Astrocyte (in vitro differentiated cells and primary cell): ENCODE results near the gene NAALADL2. TPM values are rescaled to one million over a fixed set of nuclear protein-coding genes. Genes with fewer than 3 reads are reported as not detected.

ENCODE experiments used
- DNase-seq: peaks from one replicate; pipeline ENCODE4 v3.0.0-alpha.2; 2010; ENCODE audit warnings: low read depth
- FAIRE-seq: peaks from 2 replicates; lab custom pipeline; 2011; peaks lifted over from hg19 to GRCh38; lab: Jason Lieb, UNC
- H2AFZ ChIP-seq: 2 replicates; pipeline ENCODE4 v1.6.0; 2012; ENCODE audit warnings: low read depth, low read length, inconsistent platforms
- H3K27ac ChIP-seq: 2 replicates; pipeline ENCODE4 v1.5.1; 2011; ENCODE audit warnings: low read depth, low read length, inconsistent platforms
- H3K27me3 ChIP-seq: 2 replicates; pipeline ENCODE4 v1.6.0; 2011; ENCODE audit warnings: low read length, inconsistent platforms; ENCODE audit not compliant: insufficient read depth
- H3K36me3 ChIP-seq: 2 replicates; pipeline ENCODE4 v1.5.1; 2011; ENCODE audit warnings: low read length, inconsistent platforms; ENCODE audit not compliant: insufficient read depth
- H3K4me1 ChIP-seq: 2 replicates; pipeline ENCODE4 v1.5.1; 2011; ENCODE audit warnings: low read length, inconsistent platforms; ENCODE audit not compliant: insufficient read depth
- H3K4me2 ChIP-seq: 2 replicates; pipeline ENCODE4 v1.6.0; 2012; ENCODE audit warnings: low read length, inconsistent platforms
- H3K4me3 ChIP-seq: 2 replicates; pipeline ENCODE4 v1.5.1; 2011; ENCODE audit warnings: low read depth, mild to moderate bottlenecking, low read length, inconsistent platforms; ENCODE audit not compliant: insufficient read depth
- H3K79me2 ChIP-seq: 2 replicates; pipeline ENCODE4 v1.6.0; 2012; ENCODE audit warnings: mild to moderate bottlenecking, low read length, inconsistent platforms; ENCODE audit not compliant: insufficient read depth
- H3K9ac ChIP-seq: 2 replicates; pipeline ENCODE4 v1.6.0; 2012; ENCODE audit warnings: mild to moderate bottlenecking, low read length, inconsistent platforms
- H3K9me3 ChIP-seq: 2 replicates; pipeline ENCODE4 v1.5.1; 2012; ENCODE audit warnings: low read depth, mild to moderate bottlenecking, low read length, inconsistent platforms; ENCODE audit not compliant: insufficient read depth
- H4K20me1 ChIP-seq: 2 replicates; pipeline ENCODE4 v1.6.0; 2012; ENCODE audit warnings: low read length, inconsistent platforms; ENCODE audit not compliant: insufficient read depth
- H3K27ac Mint-ChIP-seq: one replicate; pipeline ENCODE4 v1.8.0; 2021; ENCODE audit warnings: mild to moderate bottlenecking, mixed read lengths; ENCODE audit not compliant: unreplicated experiment
- H3K27me3 Mint-ChIP-seq: one replicate; pipeline ENCODE4 v1.8.0; 2021; ENCODE audit warnings: low read depth, mixed read lengths; ENCODE audit not compliant: unreplicated experiment
- H3K36me3 Mint-ChIP-seq: one replicate; pipeline ENCODE4 v1.8.0; 2021; ENCODE audit warnings: low read depth, mixed read lengths; ENCODE audit not compliant: unreplicated experiment
- H3K4me1 Mint-ChIP-seq: one replicate; pipeline ENCODE4 v1.8.0; 2021; ENCODE audit warnings: low read depth, mixed read lengths; ENCODE audit not compliant: unreplicated experiment
- H3K4me3 Mint-ChIP-seq: one replicate; pipeline ENCODE4 v1.8.0; 2021; ENCODE audit warnings: mild to moderate bottlenecking, moderate library complexity, mixed read lengths; ENCODE audit not compliant: unreplicated experiment
- H3K9me3 Mint-ChIP-seq: one replicate; pipeline ENCODE4 v1.8.0; 2021; ENCODE audit warnings: mild to moderate bottlenecking, mixed read lengths; ENCODE audit not compliant: unreplicated experiment
- EZH2 ChIP-seq: IDR thresholded peaks from 2 replicates; pipeline ENCODE4 v1.6.1; 2012; ENCODE audit warnings: mild to moderate bottlenecking, low read length, inconsistent platforms; ENCODE audit not compliant: insufficient read depth
- total RNA-seq: library from RNA; stranded (reverse); gene quantifications from 2 replicates; pipeline ENCODE4 v1.2.1, GENCODE V29; 2021
- TF ChIP-seq, protein P1 (sequence below): IDR thresholded peaks from 2 replicates; pipeline ENCODE4 v1.5.1; 2011; ENCODE audit warnings: low read depth, mild to moderate bottlenecking, inconsistent platforms, low read length, moderate library complexity; ENCODE audit not compliant: insufficient read depth

Gene NAALADL2
- total RNA-seq, 1 donor from 2014 or later: 2.7 TPM

- Histone ChIP-seq H4K20me1 (no peaks in the 10 kb centered on the region), H3K36me3 (no peaks in the 10 kb centered on the region), H3K27me3 (no peaks in the 10 kb centered on the region), H3K4me1 (peaks cover 19% of the 10 kb centered on the region), H2AFZ (peak overlapping the region; percentile 48), H3K4me3 (no peak overlapping the region), H3K4me2 (no peak overlapping the region), H3K9ac (no peak overlapping the region), H3K79me2 (no peaks in the 10 kb centered on the region), H3K27ac (no peak overlapping the region), H3K9me3 (no peaks in the 10 kb centered on the region)
- no peaks in the 10 kb centered on the region for H3K27me3 Mint-ChIP-seq
- H3K9me3 Mint-ChIP-seq: no peaks in the 10 kb centered on the region
- H3K4me1 Mint-ChIP-seq: no peaks in the 10 kb centered on the region
- no peak for DNase-seq
- H3K27ac Mint-ChIP-seq: no peak overlapping the region
- no peaks in the 10 kb centered on the region for H3K36me3 Mint-ChIP-seq
- no peak overlapping the region for H3K4me3 Mint-ChIP-seq
- no peak for FAIRE-seq
- TF ChIP-seq EZH2: no peak
- TF ChIP-seq, protein P1, sequence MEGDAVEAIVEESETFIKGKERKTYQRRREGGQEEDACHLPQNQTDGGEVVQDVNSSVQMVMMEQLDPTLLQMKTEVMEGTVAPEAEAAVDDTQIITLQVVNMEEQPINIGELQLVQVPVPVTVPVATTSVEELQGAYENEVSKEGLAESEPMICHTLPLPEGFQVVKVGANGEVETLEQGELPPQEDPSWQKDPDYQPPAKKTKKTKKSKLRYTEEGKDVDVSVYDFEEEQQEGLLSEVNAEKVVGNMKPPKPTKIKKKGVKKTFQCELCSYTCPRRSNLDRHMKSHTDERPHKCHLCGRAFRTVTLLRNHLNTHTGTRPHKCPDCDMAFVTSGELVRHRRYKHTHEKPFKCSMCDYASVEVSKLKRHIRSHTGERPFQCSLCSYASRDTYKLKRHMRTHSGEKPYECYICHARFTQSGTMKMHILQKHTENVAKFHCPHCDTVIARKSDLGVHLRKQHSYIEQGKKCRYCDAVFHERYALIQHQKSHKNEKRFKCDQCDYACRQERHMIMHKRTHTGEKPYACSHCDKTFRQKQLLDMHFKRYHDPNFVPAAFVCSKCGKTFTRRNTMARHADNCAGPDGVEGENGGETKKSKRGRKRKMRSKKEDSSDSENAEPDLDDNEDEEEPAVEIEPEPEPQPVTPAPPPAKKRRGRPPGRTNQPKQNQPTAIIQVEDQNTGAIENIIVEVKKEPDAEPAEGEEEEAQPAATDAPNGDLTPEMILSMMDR: no peak
These were observed 410.3 kb downstream of the NAALADL2 start for GRCh38 chr3:175269394-175269793.

DNA sequence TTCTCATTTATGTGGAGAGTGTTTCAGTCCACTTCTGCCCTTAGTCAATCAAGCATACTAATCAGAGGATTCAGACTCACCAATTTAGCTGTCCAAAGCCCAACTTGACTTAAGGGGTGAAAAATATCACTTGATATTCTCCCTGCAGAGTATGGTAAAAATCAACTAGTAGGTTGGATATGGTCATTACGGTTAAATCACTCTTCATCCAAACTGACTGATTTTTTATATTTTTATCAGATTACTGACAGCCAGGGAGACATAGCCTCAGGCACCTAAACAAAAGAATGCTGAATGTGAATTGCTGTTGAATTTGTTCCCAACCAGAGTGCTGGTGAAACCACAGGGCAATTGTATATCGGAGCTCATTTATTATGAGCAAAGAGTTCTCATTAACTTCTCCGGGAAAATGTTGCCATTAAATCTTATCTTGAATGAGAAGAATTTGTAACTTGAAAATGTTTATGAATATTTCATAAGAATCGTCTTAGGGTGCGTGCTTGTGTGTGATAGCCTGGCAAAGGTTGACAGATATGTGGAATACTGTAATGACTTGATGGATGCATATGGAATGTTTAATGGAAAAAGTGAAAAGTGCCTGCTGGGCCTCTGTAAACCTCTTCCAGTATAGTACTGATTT is 411.2 kb downstream of the NAALADL2 start:
- peak overlapping the region; percentile 48 for H3K27ac ChIP-seq

More for the DNA sequence above, 411.2 kb downstream of the NAALADL2 start:
- no peaks in the 10 kb centered on the region for H3K27me3 ChIP-seq
- H3K4me1 Mint-ChIP-seq: no peaks in the 10 kb centered on the region
- H3K36me3 Mint-ChIP-seq: no peaks in the 10 kb centered on the region
- peak overlapping the region; percentile 15 for H2AFZ ChIP-seq
- H3K4me3 ChIP-seq: no peak overlapping the region
- TF ChIP-seq EZH2: no peak
- TF ChIP-seq, protein P1: no peak
- peak overlapping the region; percentile 34 for H3K4me2 ChIP-seq
- no peaks in the 10 kb centered on the region for H4K20me1 ChIP-seq
- no peak overlapping the region for H3K27ac Mint-ChIP-seq
- no peaks in the 10 kb centered on the region for H3K9me3 Mint-ChIP-seq
- no peak overlapping the region for H3K9ac ChIP-seq
- peaks cover 19% of the 10 kb centered on the region for H3K4me1 ChIP-seq
- DNase-seq (peak; percentile 89), FAIRE-seq (no peak)
- H3K9me3 ChIP-seq: no peaks in the 10 kb centered on the region
- no peaks in the 10 kb centered on the region for H3K27me3 Mint-ChIP-seq
- no peaks in the 10 kb centered on the region for H3K79me2 ChIP-seq
- no peak overlapping the region for H3K4me3 Mint-ChIP-seq
- no peaks in the 10 kb centered on the region for H3K36me3 ChIP-seq
